Retinal pigment epithelial cell (primary cell): Measurements from ENCODE around the gene TLE2.

Experiments used
- DNase-seq: peaks from one replicate; pipeline ENCODE4 v3.0.0-alpha.2; 2010; ENCODE audit warnings: low read depth
- H3K4me3 ChIP-seq: 2 replicates; pipeline ENCODE4 v1.5.1; 2011; ENCODE audit warnings: mild to moderate bottlenecking, low read length, control low read depth, moderate library complexity
- TF ChIP-seq, protein P1 (sequence below): conservative IDR thresholded peaks from 2 replicates; pipeline ENCODE4 v1.5.1; 2011; ENCODE audit warnings: low read depth, low read length, control low read depth, inconsistent platforms

The TLE2 gene

DNA sequence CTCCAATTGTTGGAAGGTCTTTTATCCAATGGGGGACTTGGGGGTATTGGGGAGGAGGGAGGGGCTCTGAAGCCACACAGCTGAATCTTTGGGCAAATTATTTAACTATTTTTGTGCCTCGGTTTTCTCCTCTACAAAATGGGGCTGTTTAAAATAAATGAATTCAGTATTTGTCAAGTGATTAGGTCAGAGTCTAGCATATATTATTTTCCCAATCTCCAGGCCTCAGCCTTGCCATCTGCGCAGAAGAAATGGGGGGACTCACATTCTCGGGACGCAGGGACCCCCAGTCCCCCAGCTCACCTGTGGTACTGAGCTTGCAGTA is 31.7 kb upstream of the TLE2 start:
- peak overlapping the region; percentile 76 for H3K4me3 ChIP-seq
- TF ChIP-seq, protein P1, sequence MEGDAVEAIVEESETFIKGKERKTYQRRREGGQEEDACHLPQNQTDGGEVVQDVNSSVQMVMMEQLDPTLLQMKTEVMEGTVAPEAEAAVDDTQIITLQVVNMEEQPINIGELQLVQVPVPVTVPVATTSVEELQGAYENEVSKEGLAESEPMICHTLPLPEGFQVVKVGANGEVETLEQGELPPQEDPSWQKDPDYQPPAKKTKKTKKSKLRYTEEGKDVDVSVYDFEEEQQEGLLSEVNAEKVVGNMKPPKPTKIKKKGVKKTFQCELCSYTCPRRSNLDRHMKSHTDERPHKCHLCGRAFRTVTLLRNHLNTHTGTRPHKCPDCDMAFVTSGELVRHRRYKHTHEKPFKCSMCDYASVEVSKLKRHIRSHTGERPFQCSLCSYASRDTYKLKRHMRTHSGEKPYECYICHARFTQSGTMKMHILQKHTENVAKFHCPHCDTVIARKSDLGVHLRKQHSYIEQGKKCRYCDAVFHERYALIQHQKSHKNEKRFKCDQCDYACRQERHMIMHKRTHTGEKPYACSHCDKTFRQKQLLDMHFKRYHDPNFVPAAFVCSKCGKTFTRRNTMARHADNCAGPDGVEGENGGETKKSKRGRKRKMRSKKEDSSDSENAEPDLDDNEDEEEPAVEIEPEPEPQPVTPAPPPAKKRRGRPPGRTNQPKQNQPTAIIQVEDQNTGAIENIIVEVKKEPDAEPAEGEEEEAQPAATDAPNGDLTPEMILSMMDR: no peak
- no peak for DNase-seq

DNA sequence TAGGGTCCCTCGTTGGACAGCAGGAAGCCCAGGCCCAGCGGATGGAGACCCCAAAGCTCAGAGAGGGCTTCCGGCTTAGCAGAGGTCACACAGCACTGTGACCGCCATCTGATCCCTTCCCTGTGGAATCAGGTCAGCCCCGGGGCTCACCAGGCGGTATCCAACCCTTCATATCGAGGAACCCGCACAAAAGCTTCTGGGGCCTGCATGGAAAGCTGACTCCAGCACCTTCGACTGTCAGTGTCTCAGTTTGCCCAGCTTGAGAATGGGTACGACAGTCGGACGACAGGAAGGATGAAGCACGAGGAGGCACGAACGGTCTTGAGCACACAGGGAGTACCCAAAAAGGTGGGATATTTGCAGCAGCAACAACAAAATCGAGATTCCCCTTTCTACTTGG is 30.6 kb upstream of the TLE2 start:
- no peak overlapping the region for H3K4me3 ChIP-seq

DNA sequence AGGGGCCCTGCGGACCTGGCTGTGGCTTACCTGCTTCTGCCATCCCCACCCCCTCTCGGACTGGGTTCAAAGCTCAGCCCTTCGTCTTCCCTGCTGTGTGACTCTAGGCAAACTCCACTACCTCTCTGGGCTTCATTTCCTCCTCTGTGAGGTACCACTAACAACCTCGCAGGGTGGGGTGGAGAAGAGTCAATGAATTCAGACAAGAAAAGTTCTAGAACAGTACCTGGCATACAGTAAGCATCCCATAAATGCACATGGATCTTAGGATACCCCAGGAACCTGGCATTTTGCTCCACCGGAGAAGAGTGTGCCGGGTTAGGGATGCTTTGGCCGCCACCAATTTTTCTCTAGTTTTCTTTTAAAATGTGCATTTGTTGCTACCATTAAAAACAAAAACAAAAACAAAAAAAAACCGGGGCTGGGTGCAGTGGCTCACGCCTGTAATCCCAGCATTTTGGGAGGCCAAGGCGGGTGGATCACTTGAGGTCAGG is 29.8 kb upstream of the TLE2 start:
- TF ChIP-seq, protein P1: no peak
- DNase-seq: no peak
- no peak overlapping the region for H3K4me3 ChIP-seq

More for the DNA sequence above, 30.6 kb upstream of the TLE2 start:
- TF ChIP-seq, protein P1: no peak
- DNase-seq: no peak

DNA sequence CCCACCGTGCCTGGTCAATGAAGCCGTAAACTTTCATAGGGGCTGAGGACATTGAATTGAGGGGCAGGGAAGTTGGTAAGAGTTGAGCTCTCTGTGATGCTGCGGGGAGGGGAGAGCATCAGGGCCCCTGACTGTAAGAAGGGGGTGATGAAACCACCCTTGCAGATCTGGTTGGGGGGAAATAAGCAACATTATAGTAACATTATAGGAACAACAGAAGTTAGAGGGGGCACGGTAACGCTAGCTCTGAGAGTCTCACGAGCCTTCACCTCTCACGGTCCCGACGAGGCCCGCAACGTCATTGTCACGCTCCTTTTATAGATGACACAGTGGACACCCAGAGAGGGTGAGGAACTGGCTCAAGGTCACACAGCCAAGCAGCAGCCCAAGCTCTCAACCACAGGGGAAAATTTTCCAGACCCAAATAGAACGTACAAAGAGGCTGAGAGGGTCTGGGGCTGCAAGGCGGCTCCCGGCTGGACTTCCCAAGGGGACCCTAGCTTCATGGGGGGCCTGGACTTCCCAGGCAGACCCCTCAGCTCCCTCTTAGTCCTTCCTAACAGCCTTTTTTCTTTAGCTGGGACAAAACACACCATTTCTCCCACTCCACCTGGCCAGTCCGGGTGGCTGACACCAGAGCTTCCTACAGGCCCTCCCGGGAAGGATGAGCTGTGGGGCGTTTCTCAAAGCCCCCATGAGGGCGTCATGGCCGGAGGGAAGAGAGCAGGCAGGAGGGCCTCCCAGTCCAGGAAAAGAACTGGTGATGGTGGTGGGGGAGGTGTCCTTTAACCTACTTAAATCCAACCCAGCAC is 29.1 kb upstream of the TLE2 start:
- no peak overlapping the region for H3K4me3 ChIP-seq
- TF ChIP-seq, protein P1: no peak

DNA sequence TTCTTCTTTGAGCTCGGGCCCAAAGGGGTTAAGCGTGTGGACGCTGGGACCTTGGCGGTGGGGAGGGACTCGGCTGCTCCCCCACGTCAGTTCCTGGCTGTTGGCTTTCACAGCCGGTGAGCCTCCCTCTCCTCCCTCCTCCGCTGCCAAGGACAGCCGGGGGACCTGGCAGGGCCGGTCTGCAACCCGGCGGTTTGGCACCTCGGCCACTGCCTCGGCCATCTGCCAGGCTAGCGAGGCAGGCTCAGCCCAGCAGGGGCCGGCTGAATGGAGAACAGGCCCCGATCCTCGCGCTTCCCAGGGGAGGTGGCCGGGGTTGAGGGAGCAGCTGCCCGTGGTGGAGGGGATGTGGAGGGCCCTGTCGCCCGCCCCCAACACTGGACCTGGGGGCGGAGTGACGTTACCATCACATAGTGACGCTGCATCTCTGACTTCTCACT is 28.2 kb upstream of the TLE2 start:
- no peak for DNase-seq
- TF ChIP-seq, protein P1: no peak
- no peak overlapping the region for H3K4me3 ChIP-seq

More for the DNA sequence above, 29.1 kb upstream of the TLE2 start:
- no peak for DNase-seq

DNA sequence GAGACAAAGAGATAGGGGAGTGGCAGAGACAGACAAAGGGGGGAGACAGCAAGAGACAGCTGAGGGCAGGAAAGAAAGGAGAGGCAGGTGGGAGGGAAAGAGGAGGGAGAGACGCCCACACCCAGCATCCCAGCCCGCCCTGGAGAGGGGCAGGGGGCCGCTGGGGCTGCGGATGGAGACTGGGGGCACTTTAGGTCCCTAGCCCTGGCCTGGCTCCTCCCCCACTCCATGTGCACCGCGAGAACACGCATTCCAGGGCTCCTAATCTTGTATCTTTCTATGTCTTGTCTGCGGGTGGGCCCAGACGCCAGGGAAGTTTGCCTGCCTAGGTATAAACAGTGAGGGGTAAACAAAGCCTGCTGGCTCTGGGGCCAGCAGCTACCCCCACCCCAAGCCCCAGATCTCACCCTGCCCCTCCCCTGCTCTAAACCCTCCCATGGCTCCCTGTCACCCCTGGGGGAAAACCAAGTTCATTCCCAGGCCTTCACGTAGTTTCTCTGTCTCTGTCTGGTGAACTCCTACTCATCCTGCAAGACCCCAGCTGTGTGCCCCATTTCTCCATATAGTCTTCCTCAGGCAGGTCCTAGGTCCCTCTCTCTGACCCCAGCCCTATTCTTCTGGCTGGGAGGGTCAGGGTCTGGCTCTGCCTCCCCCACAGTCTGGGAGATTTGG is 27.5 kb upstream of the TLE2 start:
- no peak for DNase-seq
- TF ChIP-seq, protein P1: no peak
- no peak overlapping the region for H3K4me3 ChIP-seq
